ENCODE results near the gene PRCC.
A peak's percentile ranks its signal among the peaks of the same experiment; 100 is the strongest.

The PRCC gene

DNA sequence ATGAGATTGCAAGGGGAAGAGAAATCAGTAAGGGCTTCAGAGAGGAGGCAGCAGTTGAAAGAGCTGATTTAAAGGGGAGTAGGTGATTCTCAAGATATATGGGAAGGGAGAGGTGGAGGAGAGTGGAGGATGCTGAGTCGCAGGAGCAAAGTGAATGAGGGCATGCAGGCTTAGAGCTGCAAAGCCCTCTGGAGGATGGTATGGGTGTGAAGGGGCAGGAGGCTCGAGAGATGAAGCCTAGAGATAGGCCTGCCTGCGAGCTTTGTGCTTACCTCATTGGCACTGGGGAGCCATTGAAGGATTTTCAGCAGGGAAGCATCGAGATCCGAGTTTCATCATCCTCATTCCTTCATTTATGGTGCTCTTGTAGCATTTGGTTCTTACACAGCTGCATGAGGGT is 65.1 kb downstream of the PRCC start:
- Histone ChIP-seq H3K4me1 (ENCODE audit: control insufficient read depth, insufficient read depth, low read length, poor library complexity, severe bottlenecking) (peaks cover 2% of the 10 kb centered on the region), H3K4me3 (ENCODE audit: insufficient read depth, low read depth, low read length, poor library complexity, severe bottlenecking) (no peak overlapping the region), H3K27me3 (replicated peaks; ENCODE audit: control insufficient read depth, insufficient read depth, low read length, poor library complexity, severe bottlenecking) (no peaks in the 10 kb centered on the region), H3K27ac (ENCODE audit: insufficient read depth, low read length, poor library complexity, severe bottlenecking) (no peak overlapping the region), H3K9me3 (ENCODE audit: control insufficient read depth, low read length) (no peaks in the 10 kb centered on the region), H3K36me3 (ENCODE audit: control insufficient read depth, insufficient read depth, low read length) (no peaks in the 10 kb centered on the region)
- DNase-seq: no peak

DNA sequence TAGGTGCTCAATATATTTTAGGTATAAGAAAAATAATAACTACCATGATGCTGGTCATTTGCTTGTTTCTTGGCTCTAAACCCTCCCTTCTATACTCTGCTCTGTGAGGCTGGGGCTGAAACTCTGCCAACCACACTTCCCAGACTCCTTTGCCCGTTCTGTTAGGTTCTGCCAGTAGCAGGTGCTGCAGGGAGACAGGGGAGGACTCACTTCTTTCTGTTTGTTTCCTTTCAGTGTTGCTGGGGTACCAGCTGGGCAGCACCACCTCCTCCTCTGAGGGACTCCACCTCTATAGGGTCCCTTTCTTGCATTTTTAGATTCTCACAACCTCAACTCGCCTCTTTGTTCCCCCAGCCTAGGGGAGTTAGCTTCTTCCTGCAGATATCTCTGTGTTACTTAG is 66.3 kb downstream of the PRCC start:
- DNase-seq: no peak
- no peak overlapping the region for H3K27ac ChIP-seq (ENCODE audit: insufficient read depth, low read length, poor library complexity, severe bottlenecking)
- no peak overlapping the region for H3K4me3 ChIP-seq (ENCODE audit: insufficient read depth, low read depth, low read length, poor library complexity, severe bottlenecking)
- H3K36me3 ChIP-seq (ENCODE audit: control insufficient read depth, insufficient read depth, low read length): no peaks in the 10 kb centered on the region
- H3K4me1 ChIP-seq (ENCODE audit: control insufficient read depth, insufficient read depth, low read length, poor library complexity, severe bottlenecking): peaks cover 2% of the 10 kb centered on the region
- no peaks in the 10 kb centered on the region for H3K27me3 ChIP-seq (replicated peaks; ENCODE audit: control insufficient read depth, insufficient read depth, low read length, poor library complexity, severe bottlenecking)
- no peaks in the 10 kb centered on the region for H3K9me3 ChIP-seq (ENCODE audit: control insufficient read depth, low read length)

DNA sequence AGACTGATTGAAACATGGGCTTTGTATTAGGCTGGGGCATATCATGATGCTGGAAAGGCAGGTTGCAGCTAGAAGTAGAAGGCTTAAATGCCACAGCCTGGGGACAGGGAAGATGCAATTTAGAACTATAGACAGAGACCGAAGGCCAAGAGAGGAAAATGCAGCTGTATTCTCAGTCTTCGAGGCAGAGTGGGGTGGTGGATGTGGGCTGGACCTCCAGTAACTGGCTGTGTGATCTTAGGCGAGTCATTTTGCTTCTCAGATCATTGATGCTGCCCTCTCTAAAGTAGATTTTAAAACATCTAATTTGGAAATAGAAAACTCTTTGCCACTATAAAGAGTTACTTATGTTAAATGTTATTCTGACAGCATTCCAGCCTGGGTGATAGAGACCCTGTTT is 67.0 kb downstream of the PRCC start:
- no peaks in the 10 kb centered on the region for H3K9me3 ChIP-seq (ENCODE audit: control insufficient read depth, low read length)
- peaks cover 2% of the 10 kb centered on the region for H3K4me1 ChIP-seq (ENCODE audit: control insufficient read depth, insufficient read depth, low read length, poor library complexity, severe bottlenecking)
- H3K4me3 ChIP-seq (ENCODE audit: insufficient read depth, low read depth, low read length, poor library complexity, severe bottlenecking): no peak overlapping the region
- H3K27me3 ChIP-seq (replicated peaks; ENCODE audit: control insufficient read depth, insufficient read depth, low read length, poor library complexity, severe bottlenecking): no peaks in the 10 kb centered on the region
- H3K36me3 ChIP-seq (ENCODE audit: control insufficient read depth, insufficient read depth, low read length): no peaks in the 10 kb centered on the region
- H3K27ac ChIP-seq (ENCODE audit: insufficient read depth, low read length, poor library complexity, severe bottlenecking): no peak overlapping the region
- DNase-seq: no peak

DNA sequence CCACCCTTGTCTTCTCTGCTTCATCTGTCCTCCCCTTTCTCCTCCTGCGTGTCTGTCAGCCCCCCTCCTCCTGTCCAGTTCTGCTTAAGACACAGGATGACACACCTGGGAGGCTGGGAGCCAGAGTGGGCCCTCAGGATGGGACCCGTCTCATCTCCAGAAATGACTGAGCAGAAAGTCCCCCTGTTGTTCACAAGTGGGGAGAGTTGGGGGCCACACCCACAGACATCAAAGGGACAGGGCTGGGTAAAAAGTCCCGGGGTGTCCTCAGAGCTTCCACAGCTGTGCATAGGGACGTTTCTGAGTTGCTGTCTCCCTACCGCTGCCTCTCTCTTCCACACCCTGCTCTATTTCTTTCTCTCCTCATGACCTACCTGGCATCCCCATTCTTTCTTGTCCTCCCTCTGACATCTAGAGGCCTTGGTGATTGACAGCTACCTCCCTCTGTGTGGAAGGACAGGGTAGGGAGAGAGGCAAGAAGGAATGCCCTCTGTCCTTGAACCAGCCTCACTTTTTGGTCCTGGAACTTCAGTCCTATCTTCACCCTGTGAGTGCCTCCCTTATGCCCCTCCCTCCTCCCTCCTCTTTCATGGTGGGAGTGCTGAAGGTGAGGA is 68.8 kb downstream of the PRCC start:
- Histone ChIP-seq H3K36me3 (ENCODE audit: control insufficient read depth, insufficient read depth, low read length) (no peaks in the 10 kb centered on the region), H3K27ac (ENCODE audit: insufficient read depth, low read length, poor library complexity, severe bottlenecking) (no peak overlapping the region), H3K4me1 (ENCODE audit: control insufficient read depth, insufficient read depth, low read length, poor library complexity, severe bottlenecking) (peaks cover 2% of the 10 kb centered on the region), H3K9me3 (ENCODE audit: control insufficient read depth, low read length) (no peaks in the 10 kb centered on the region), H3K27me3 (replicated peaks; ENCODE audit: control insufficient read depth, insufficient read depth, low read length, poor library complexity, severe bottlenecking) (no peaks in the 10 kb centered on the region), H3K4me3 (ENCODE audit: insufficient read depth, low read depth, low read length, poor library complexity, severe bottlenecking) (no peak overlapping the region)
- peak in 1 of 3 donors; percentile 22 for DNase-seq

DNA sequence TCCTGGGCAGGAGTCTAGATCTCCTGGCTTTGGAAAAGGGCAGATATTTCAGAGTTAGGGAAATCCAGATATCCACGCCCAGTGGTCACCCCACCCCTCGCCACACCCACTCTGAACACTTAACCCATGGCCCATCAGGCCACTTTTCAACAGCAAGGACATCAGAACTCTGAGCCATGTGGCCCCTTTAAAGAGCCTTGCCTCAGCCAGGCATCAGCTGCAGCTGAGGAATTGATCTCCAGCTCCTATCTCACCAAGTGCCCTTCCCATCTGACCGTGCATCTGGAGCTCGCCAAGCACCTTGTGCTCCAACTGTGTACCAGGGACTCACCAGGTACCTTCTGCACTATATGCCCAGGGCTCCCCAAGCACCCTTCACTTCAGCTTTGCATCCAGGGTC is 69.6 kb downstream of the PRCC start:
- H3K27me3 ChIP-seq (replicated peaks; ENCODE audit: control insufficient read depth, insufficient read depth, low read length, poor library complexity, severe bottlenecking): no peaks in the 10 kb centered on the region
- no peak for DNase-seq

DNA sequence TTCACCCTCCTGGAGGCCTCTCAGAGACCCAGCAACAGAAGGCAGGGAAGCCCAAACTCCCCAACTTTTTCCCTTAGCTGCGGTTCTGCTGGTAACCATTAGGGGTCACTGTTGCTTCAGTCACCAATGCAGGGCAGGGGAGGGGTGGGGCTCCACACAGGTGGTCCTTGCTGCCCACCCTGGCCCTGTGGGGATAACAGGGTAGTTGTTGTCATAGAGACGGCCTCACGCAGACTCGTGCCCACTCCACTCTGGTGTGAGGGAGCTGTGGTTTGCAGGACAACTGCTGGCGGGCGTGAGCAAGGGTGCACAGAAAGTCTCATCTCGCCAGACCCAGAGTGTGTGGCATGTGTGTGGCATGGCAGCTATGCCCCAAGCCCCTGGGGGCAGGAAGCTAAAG is 71.6 kb downstream of the PRCC start:
- Histone ChIP-seq H3K9me3 (ENCODE audit: control insufficient read depth, low read length) (no peaks in the 10 kb centered on the region), H3K4me3 (ENCODE audit: insufficient read depth, low read depth, low read length, poor library complexity, severe bottlenecking) (no peak overlapping the region), H3K27me3 (replicated peaks; ENCODE audit: control insufficient read depth, insufficient read depth, low read length, poor library complexity, severe bottlenecking) (peaks cover 7% of the 10 kb centered on the region), H3K36me3 (ENCODE audit: control insufficient read depth, insufficient read depth, low read length) (no peaks in the 10 kb centered on the region), H3K4me1 (ENCODE audit: control insufficient read depth, insufficient read depth, low read length, poor library complexity, severe bottlenecking) (peaks cover 2% of the 10 kb centered on the region), H3K27ac (ENCODE audit: insufficient read depth, low read length, poor library complexity, severe bottlenecking) (no peak overlapping the region)
- DNase-seq: peak in 2 of 3 donors; percentile 29 to 32

More for the DNA sequence above, 69.6 kb downstream of the PRCC start:
- Histone ChIP-seq H3K4me1 (ENCODE audit: control insufficient read depth, insufficient read depth, low read length, poor library complexity, severe bottlenecking) (peaks cover 2% of the 10 kb centered on the region), H3K36me3 (ENCODE audit: control insufficient read depth, insufficient read depth, low read length) (no peaks in the 10 kb centered on the region), H3K27ac (ENCODE audit: insufficient read depth, low read length, poor library complexity, severe bottlenecking) (no peak overlapping the region), H3K9me3 (ENCODE audit: control insufficient read depth, low read length) (no peaks in the 10 kb centered on the region), H3K4me3 (ENCODE audit: insufficient read depth, low read depth, low read length, poor library complexity, severe bottlenecking) (no peak overlapping the region)

DNA sequence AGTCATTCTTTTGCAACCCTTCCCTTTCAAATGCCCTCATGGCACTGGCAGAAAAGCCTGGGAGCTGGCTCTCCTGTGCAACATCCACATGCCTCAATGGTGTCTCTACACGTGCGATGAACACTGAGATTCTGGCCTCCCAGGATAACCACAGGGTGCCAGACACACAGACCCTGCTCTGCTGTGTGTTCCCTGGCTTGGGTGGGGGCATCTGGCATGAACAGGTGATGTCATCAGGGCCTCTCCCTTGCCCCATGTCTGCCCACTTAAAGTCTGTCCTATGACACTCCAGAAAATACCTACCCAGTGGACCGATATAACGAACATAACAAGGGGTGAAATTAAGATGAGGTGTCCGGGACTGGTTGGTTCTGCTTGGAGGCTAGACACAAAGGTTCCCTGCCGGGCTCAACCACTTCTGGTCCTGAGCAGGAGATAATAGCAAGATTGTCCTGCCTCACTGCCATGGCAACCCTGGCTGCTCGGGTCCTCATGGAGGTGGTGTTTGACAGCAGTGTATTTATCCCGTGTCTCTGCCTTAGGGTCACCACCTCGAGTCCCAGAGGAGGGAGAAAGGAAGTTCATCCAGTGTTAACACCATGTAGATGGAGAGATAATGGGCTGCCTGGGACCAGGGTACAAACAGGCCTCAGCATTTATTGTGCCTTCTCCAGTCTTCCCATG is 72.2 kb downstream of the PRCC start:
- no peak for DNase-seq
- Histone ChIP-seq H3K4me3 (ENCODE audit: insufficient read depth, low read depth, low read length, poor library complexity, severe bottlenecking) (no peak overlapping the region), H3K27ac (ENCODE audit: insufficient read depth, low read length, poor library complexity, severe bottlenecking) (no peak overlapping the region), H3K4me1 (ENCODE audit: control insufficient read depth, insufficient read depth, low read length, poor library complexity, severe bottlenecking) (peaks cover 2% of the 10 kb centered on the region), H3K36me3 (ENCODE audit: control insufficient read depth, insufficient read depth, low read length) (no peaks in the 10 kb centered on the region), H3K27me3 (replicated peaks; ENCODE audit: control insufficient read depth, insufficient read depth, low read length, poor library complexity, severe bottlenecking) (peaks cover 12% of the 10 kb centered on the region), H3K9me3 (ENCODE audit: control insufficient read depth, low read length) (no peaks in the 10 kb centered on the region)

DNA sequence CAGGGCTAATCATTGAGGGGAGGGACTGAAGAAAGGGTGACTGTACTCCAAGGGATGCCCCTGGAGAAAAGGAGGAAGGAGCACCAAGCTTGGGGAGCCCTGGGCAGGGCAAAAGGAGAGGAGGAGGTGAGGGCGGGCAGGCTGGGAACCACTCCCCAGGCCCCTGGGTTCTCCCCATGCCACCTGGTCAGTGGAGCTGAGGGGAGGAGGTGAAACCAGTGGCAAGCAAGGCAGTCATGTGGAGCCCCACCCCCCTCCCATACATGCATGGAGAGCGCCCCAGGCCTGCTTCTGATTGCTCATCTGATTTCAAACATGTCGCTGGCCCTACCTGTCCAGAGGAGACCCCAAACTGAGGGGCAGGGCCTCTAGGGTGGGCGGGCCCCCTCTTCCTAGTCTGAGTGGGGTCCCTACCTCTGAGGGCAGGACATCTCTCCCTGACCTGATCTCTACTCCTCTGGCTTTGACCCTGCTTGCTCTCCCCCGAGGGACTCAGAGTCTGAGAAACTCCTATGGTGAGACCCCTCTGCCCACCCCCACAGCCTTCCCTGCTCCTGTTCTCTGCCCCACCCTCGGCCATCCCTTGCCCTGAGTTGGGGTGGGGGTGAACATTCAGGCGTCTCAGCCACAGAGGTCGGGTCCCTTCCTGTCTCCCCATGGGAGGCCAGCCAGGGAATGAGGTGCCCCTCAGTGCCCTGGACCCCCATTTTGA is 73.0 kb downstream of the PRCC start:
- peaks cover 12% of the 10 kb centered on the region for H3K27me3 ChIP-seq (replicated peaks; ENCODE audit: control insufficient read depth, insufficient read depth, low read length, poor library complexity, severe bottlenecking)

DNA sequence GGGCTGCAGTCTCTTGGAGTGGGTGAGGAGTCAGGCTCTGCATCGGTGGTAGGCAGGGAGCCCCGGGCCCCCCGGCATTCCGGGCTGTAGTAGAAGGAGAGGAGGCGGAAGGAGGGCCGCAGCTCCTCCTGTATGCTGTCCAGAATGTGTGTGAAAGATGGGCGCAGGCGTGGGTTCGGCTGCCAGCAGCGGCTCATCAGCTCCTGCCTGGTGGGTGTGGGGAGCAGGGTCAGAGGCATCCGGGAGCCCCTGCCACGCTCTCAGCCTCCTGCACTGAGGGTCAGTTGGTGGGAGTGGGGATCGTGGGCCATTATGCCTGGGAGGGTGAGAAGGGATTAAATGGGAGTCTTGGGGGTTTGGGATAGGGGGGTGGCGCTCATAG is 73.6 kb downstream of the PRCC start:
- Histone ChIP-seq H3K4me1 (ENCODE audit: control insufficient read depth, insufficient read depth, low read length, poor library complexity, severe bottlenecking) (peaks cover 11% of the 10 kb centered on the region), H3K27me3 (replicated peaks; ENCODE audit: control insufficient read depth, insufficient read depth, low read length, poor library complexity, severe bottlenecking) (peaks cover 12% of the 10 kb centered on the region), H3K4me3 (ENCODE audit: insufficient read depth, low read depth, low read length, poor library complexity, severe bottlenecking) (no peak overlapping the region), H3K36me3 (ENCODE audit: control insufficient read depth, insufficient read depth, low read length) (no peaks in the 10 kb centered on the region), H3K27ac (ENCODE audit: insufficient read depth, low read length, poor library complexity, severe bottlenecking) (no peak overlapping the region), H3K9me3 (ENCODE audit: control insufficient read depth, low read length) (no peaks in the 10 kb centered on the region)
- no peak for DNase-seq

More for the DNA sequence above, 73.0 kb downstream of the PRCC start:
- no peak overlapping the region for H3K4me3 ChIP-seq (ENCODE audit: insufficient read depth, low read depth, low read length, poor library complexity, severe bottlenecking)
- H3K4me1 ChIP-seq (ENCODE audit: control insufficient read depth, insufficient read depth, low read length, poor library complexity, severe bottlenecking): peaks cover 8% of the 10 kb centered on the region
- H3K9me3 ChIP-seq (ENCODE audit: control insufficient read depth, low read length): no peaks in the 10 kb centered on the region
- DNase-seq: no peak
- H3K36me3 ChIP-seq (ENCODE audit: control insufficient read depth, insufficient read depth, low read length): no peaks in the 10 kb centered on the region
- no peak overlapping the region for H3K27ac ChIP-seq (ENCODE audit: insufficient read depth, low read length, poor library complexity, severe bottlenecking)

DNA sequence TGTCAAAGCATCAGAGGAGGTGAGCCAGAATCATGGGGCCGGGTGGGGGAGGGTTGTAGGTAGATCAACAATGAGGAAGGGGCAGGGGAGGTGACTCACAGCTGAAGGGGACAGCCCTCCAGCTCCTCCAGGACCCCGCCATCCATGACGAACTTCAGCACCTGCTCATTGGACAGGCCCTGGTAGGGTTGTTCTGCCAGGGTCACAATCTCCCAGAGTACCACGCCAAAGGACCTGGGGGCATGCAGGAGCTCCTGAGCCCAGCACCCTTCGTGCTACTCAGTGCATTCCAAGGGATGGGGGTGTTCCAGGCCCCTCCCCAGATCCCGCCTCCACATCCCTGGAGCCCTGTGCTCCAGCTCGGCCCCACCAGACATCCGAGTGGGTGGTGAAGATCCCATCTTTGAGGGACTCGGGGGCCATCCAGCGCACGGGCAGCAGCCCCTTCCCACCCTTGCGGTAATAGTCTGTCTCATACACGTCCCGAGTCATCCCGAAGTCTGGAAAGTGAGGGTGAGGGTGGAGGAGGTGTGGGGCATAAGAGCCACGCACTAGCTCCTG is 74.0 kb downstream of the PRCC start:
- H3K27ac ChIP-seq (ENCODE audit: insufficient read depth, low read length, poor library complexity, severe bottlenecking): no peak overlapping the region
- H3K36me3 ChIP-seq (ENCODE audit: control insufficient read depth, insufficient read depth, low read length): no peaks in the 10 kb centered on the region
- H3K4me1 ChIP-seq (ENCODE audit: control insufficient read depth, insufficient read depth, low read length, poor library complexity, severe bottlenecking): peaks cover 9% of the 10 kb centered on the region
- no peak overlapping the region for H3K4me3 ChIP-seq (ENCODE audit: insufficient read depth, low read depth, low read length, poor library complexity, severe bottlenecking)
- DNase-seq: no peak
- H3K27me3 ChIP-seq (replicated peaks; ENCODE audit: control insufficient read depth, insufficient read depth, low read length, poor library complexity, severe bottlenecking): peaks cover 12% of the 10 kb centered on the region
- H3K9me3 ChIP-seq (ENCODE audit: control insufficient read depth, low read length): no peaks in the 10 kb centered on the region

Data from effector memory CD4-positive, alpha-beta T cell (primary cell).